Effector memory CD8-positive, alpha-beta T cell (primary cell): ENCODE data around the gene EIF5.

Source experiments
- ATAC-seq: fragments of 150-1000 bp; cut with Tn5 transposase; replicated peaks from 2 replicates; pipeline ENCODE4 v1.10.0; 2021; ENCODE audit warnings: mild to moderate bottlenecking, moderate library complexity
- DNase-seq, 3 experiments: peaks; one replicate each; pipeline ENCODE4 v3.0.0; 2021
- H3K27ac Mint-ChIP-seq, 2 donors: one replicate each; pipeline ENCODE4 v1.8.0; 2022; ENCODE audit warnings: mild to moderate bottlenecking in 2 of 2, mixed read lengths in 2 of 2, moderate library complexity in 2 of 2
- H3K27me3 Mint-ChIP-seq, 2 donors: one replicate each; pipeline ENCODE4 v1.8.0; 2022; ENCODE audit warnings: mixed read lengths in 2 of 2
- H3K36me3 Mint-ChIP-seq: one replicate; pipeline ENCODE4 v1.8.0; 2022; ENCODE audit warnings: mild to moderate bottlenecking, moderate library complexity, mixed read lengths; ENCODE audit not compliant: insufficient read depth
- H3K4me1 Mint-ChIP-seq, 2 donors: one replicate each; pipeline ENCODE4 v1.8.0; 2022; ENCODE audit warnings: low read depth in 2 of 2, mixed read lengths in 2 of 2
- H3K4me3 Mint-ChIP-seq, 2 donors: one replicate each; pipeline ENCODE4 v1.8.0; 2022; ENCODE audit warnings: mild to moderate bottlenecking in 2 of 2, mixed read lengths in 2 of 2, moderate library complexity in 2 of 2
- H3K9me3 Mint-ChIP-seq, 2 donors: one replicate each; pipeline ENCODE4 v1.8.0; 2022; ENCODE audit warnings: mixed read lengths in 2 of 2
- total RNA-seq, 9 experiments: gene quantifications; one replicate each; lab custom pipeline; 2026; lab: John Stamatoyannopoulos, UW

EIF5 gene
- 264 to 966 (median 400) reads per million in 9 experiments for total RNA-seq

GRCh38 chr14:103333754-103334643 lies at the start of gene EIF5:
Gene EIF5, plus strand, starts transcription at chr14:103334237. Its CDS starts 1,624 bp downstream, at chr14:103335861.
- ATAC-seq (peak; percentile 85), DNase-seq (peak; percentile 99)
- Mint-ChIP-seq H3K9me3 (no peaks in the 10 kb centered on the region), H3K27ac (peak within 1 kb of the TSS; percentile 96 to 97), H3K27me3 (no peaks in the 10 kb centered on the region), H3K4me1 (peaks cover 21 to 28% of the 10 kb centered on the region in 2 donors), H3K4me3 (peak within 1 kb of the TSS; percentile 86 to 91), H3K36me3 (peaks cover 56% of the 10 kb centered on the region)

DNA sequence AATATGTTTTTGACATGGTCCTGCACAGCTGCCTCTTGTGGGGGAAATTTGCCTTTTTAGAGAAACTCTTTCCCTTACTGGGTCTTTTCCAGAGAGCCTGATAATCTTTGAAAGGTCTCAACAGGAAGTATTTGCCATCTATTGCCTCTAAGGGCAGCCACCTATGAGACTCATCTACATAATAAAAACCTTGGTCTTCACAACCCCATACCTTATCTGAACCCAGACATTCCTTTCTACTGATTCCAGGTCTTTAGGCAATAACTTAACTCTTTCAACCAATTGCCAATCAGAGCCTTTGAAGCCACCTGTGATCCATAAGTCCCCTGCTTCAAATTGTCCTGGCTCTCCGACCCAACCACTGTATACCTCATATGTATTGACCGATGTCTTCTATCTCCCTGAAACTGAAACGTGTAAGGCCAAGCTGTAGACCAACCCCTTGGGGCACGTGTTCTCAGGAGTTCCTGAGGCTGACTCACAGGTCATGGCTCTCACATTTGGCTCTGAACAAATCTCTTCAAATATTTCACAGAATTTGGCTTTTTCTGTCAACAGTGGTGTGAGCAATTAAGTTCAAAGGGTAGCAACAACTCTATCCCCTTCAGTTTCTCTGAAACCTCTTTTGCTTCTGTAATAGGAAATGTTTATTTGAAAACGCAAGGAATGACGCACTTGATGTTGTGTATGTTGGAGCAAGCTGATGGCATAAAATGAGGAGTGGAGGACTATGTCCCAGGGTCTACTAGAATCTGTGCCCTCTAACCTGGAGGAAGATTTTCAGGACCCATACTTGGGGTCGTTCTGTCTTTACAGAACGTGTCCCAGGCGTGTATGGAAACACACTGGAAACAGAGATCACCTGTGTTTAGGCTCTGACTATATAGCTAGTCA lies 49.2 kb upstream of the EIF5 start:
- Mint-ChIP-seq H3K9me3 (no peaks in the 10 kb centered on the region), H3K27me3 (peaks cover 62 to 98% of the 10 kb centered on the region in 2 donors), H3K4me1 (no peaks in the 10 kb centered on the region), H3K4me3 (no peak overlapping the region), H3K36me3 (no peaks in the 10 kb centered on the region), H3K27ac (no peak overlapping the region)
- ATAC-seq (no peak), DNase-seq (no peak)

DNA sequence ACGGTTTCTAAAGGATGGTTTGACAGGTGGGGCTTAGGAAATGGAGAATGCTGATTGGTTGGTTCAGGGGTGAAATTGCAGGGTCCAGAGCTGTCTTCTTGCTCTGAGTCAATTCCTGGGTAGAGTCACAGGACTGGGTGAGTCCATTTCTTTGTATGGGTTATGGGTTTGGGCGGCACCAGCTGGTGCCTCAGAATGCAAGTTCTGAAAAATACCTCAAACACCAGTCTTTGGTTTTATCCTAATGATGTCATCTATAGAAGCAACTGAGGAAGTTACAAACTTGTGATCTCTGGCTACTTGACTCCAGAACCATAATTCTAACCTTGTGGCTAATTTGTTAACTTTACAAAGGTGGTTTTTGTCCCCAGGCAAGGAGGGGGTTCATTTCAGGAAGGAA lies 47.6 kb upstream of the EIF5 start:
- Mint-ChIP-seq H3K27me3 (peaks cover 66 to 92% of the 10 kb centered on the region in 2 donors), H3K4me3 (no peak overlapping the region), H3K4me1 (no peaks in the 10 kb centered on the region), H3K9me3 (no peaks in the 10 kb centered on the region), H3K27ac (no peak overlapping the region), H3K36me3 (no peaks in the 10 kb centered on the region)
- ATAC-seq (no peak), DNase-seq (no peak)

DNA sequence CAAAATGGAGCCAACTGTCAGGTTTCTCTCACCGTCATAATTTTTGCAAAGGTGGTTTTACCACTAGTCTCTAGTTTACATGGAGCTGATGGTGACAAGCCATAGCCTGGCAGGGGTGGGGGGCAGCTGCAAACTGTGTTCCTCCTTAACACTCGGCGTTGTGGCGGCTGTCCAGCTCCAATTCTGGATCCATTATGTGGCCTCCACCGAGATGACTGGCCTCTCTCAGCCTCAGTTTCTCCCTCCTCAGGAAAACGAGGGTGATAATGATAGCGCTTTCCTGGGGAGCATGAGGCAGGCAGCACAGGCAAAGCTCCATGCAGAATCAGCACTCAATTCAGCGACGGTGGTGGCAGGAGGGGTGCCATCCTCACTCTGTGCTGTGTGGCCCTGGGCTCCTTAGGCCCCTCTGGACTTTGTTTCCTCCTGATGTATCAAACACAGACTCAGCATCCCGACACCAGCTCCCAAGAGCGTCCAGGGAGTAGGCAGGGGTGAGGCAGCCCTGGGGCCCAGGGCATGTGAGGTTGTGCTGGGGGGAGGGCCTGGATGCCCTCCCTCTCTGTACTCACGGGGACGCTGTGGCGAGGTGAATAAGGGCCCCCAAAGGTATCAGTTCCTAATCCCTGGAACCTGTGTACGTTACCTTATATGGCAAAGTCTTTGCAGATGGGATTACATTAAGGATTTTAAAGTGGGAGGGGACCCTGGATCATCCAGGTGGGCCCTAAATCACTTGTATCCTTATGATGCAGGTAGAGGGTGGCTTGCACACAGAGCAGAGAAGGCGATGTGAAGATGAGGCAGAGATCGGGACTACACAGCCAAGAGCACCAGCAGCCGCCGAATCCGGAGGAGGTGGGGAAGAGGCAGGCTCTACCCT lies 46.8 kb upstream of the EIF5 start:
- ATAC-seq (no peak), DNase-seq (no peak)
- Mint-ChIP-seq H3K27me3 (peaks cover 59 to 92% of the 10 kb centered on the region in 2 donors), H3K36me3 (no peaks in the 10 kb centered on the region), H3K27ac (no peak overlapping the region), H3K4me3 (no peak overlapping the region), H3K4me1 (peaks cover under 1 to 1% of the 10 kb centered on the region in 2 donors), H3K9me3 (no peaks in the 10 kb centered on the region)

GRCh38 chr14:103288076-103288766 lies 45.8 kb upstream of the EIF5 start:
- H3K9me3 Mint-ChIP-seq = no peaks in the 10 kb centered on the region
- H3K4me3 Mint-ChIP-seq = no peak overlapping the region
- peaks cover 3 to 8% of the 10 kb centered on the region in 2 donors for H3K4me1 Mint-ChIP-seq
- H3K36me3 Mint-ChIP-seq = no peaks in the 10 kb centered on the region
- H3K27me3 Mint-ChIP-seq = peaks cover 53 to 92% of the 10 kb centered on the region in 2 donors
- no peak for DNase-seq
- H3K27ac Mint-ChIP-seq = no peak overlapping the region
- ATAC-seq = no peak

DNA sequence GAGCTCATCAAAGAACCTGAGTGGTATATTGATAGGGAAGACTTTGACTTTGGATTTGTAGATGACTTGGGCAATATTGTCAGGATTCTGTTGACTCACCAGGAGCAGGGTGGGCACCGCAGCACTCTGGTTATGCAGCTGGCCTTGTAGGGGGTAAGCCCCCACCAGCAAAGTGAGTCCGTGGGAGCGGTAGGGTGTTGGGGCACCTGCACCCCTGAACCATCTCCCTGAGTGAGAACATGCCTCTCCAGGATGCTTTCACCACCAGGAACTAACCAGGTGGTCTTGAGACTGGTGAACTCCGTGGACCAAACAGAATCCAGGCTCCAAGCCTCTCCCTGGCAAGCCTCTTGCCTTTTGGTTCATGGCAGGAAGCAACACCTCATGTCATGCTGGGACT lies 44.0 kb upstream of the EIF5 start:
- DNase-seq (no peak), ATAC-seq (no peak)
- Mint-ChIP-seq H3K4me3 (no peak overlapping the region), H3K9me3 (no peaks in the 10 kb centered on the region), H3K4me1 (peaks cover 3 to 8% of the 10 kb centered on the region in 2 donors), H3K27ac (no peak overlapping the region), H3K36me3 (no peaks in the 10 kb centered on the region), H3K27me3 (peaks cover 44 to 86% of the 10 kb centered on the region in 2 donors)

DNA sequence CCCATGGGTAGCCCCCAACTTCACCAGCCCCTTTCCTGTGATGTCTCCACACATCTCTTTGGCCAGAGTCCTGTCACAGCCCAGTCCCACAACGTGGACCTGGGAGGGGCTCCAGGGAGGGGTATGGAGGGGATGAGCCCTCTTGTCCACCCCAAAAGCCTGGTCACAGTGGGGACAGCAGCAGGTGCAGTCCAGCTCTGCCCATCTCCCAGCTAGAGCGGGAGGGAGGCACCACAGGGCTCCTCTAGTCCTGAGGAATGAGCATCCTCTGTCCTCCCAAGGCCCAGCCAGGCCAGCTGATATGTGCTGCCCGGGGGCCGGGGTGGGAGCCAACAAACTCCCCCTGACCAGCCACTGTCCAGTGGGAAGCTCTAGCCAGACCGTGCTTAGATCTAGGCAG lies 43.5 kb upstream of the EIF5 start:
- Mint-ChIP-seq H3K27ac (no peak overlapping the region), H3K9me3 (no peaks in the 10 kb centered on the region), H3K4me3 (no peak overlapping the region), H3K36me3 (no peaks in the 10 kb centered on the region), H3K4me1 (peaks cover 3 to 8% of the 10 kb centered on the region in 2 donors), H3K27me3 (peaks cover 41 to 81% of the 10 kb centered on the region in 2 donors)
- DNase-seq = no peak
- no peak for ATAC-seq

GRCh38 chr14:103290961-103291360 lies 43.1 kb upstream of the EIF5 start:
- ATAC-seq (no peak), DNase-seq (no peak)
- Mint-ChIP-seq H3K36me3 (no peaks in the 10 kb centered on the region), H3K27me3 (peaks cover 37 to 77% of the 10 kb centered on the region in 2 donors), H3K4me1 (peaks cover 3 to 8% of the 10 kb centered on the region in 2 donors), H3K27ac (no peak overlapping the region), H3K4me3 (no peak overlapping the region), H3K9me3 (no peaks in the 10 kb centered on the region)

DNA sequence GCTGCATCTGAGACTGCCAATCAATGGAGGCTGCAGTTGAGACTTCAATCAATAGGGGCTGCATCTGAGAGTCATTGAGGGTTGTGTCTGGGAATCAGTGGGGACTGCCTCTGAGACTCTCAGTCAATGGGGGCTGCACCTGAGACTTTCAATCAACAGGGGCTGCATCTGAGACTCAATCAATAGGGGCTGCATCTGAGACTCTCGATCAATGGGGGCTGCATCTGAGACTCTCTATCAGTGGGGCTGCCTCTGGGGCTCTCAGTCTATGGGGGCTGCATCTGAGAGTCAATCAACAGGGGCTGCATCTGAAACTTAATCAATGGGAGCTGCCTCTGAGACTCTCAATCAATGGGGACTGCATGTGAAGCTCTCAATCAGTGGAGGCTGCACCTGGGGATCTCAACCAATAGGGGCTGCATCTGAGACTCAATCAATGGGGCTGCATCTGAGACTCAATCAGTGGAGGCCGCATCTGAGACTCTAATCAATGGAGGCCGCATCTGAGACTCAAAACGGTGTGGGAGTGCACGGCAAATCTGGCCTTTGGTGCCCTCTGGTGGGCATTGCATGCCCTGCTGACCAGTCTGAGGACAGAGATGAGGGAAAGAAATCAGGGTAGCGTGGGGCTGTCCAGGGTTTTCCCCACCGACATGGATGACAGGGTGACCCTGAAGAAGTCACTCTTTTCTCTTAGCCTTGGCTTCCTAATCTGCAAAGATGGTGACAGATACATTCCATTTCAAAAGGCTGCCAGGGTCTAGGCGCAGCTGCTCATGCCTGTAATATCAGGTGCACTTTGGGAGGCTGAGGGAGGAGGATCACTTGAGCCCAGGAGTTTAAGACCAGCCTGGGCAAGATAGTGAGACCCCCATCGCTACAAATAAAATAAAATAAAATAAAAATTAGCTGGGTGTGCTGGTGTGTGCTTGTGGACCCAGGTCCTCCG lies 41.3 kb upstream of the EIF5 start:
- H3K4me3 Mint-ChIP-seq = no peak overlapping the region
- H3K27me3 Mint-ChIP-seq = peaks cover 23 to 69% of the 10 kb centered on the region in 2 donors
- DNase-seq = peak; percentile 63 to 73 (median 65)
- ATAC-seq = peak; percentile 94
- no peaks in the 10 kb centered on the region for H3K36me3 Mint-ChIP-seq
- peaks cover 3 to 8% of the 10 kb centered on the region in 2 donors for H3K4me1 Mint-ChIP-seq
- no peak overlapping the region for H3K27ac Mint-ChIP-seq
- no peaks in the 10 kb centered on the region for H3K9me3 Mint-ChIP-seq

- H3K4me1 Mint-ChIP-seq = peaks cover 3 to 8% of the 10 kb centered on the region in 2 donors
Observed at GRCh38 chr14:103293465-103293864, 40.6 kb upstream of the EIF5 start.

DNA sequence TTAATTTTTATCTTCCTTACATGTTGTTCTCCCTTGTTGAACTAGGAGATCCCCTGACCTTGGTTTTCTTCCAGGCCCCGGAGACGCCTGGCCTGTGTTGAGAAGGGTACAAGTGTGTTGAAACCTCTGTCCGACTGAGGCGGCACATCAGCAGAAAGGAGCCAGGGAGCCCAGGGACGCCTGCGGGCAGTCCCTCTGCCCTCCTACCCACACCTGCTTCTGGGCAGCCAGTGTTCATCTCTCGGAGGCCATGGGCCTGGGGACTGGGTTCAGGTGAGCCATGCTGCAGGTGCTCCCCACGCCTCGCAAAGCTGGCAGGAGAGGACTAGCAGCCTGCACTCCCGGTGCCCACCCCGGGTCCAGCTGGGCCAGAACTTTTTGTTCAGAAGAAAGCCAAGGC lies 39.9 kb upstream of the EIF5 start:
- Mint-ChIP-seq H3K4me3 (no peak overlapping the region), H3K36me3 (no peaks in the 10 kb centered on the region), H3K27me3 (peaks cover 12 to 56% of the 10 kb centered on the region in 2 donors), H3K4me1 (peaks cover 3 to 8% of the 10 kb centered on the region in 2 donors), H3K9me3 (no peaks in the 10 kb centered on the region), H3K27ac (no peak overlapping the region)
- ATAC-seq = no peak
- no peak for DNase-seq

More at GRCh38 chr14:103293465-103293864, 40.6 kb upstream of the EIF5 start:
- DNase-seq (no peak), ATAC-seq (no peak)
- Mint-ChIP-seq H3K27ac (no peak overlapping the region), H3K27me3 (peaks cover 16 to 63% of the 10 kb centered on the region in 2 donors), H3K4me3 (no peak overlapping the region), H3K36me3 (no peaks in the 10 kb centered on the region), H3K9me3 (no peaks in the 10 kb centered on the region)
